Fibroblast of mammary gland (primary cell): ENCODE measurements around the gene TUBGCP3.

ENCODE experiments used
- DNase-seq: peaks from one replicate; pipeline ENCODE4 v3.0.0-alpha.2; 2010; ENCODE audit warnings: low read depth
- H3K4me3 ChIP-seq: 2 replicates; pipeline ENCODE4 v1.5.1; 2011; ENCODE audit warnings: low read depth, mild to moderate bottlenecking, low read length, moderate library complexity; ENCODE audit not compliant: control insufficient read depth
- TF ChIP-seq, protein P1 (sequence below): conservative IDR thresholded peaks from 2 replicates; pipeline ENCODE4 v1.5.1; 2011; ENCODE audit warnings: low read depth, low read length, inconsistent platforms; ENCODE audit not compliant: control insufficient read depth, insufficient read depth

The TUBGCP3 gene

DNA sequence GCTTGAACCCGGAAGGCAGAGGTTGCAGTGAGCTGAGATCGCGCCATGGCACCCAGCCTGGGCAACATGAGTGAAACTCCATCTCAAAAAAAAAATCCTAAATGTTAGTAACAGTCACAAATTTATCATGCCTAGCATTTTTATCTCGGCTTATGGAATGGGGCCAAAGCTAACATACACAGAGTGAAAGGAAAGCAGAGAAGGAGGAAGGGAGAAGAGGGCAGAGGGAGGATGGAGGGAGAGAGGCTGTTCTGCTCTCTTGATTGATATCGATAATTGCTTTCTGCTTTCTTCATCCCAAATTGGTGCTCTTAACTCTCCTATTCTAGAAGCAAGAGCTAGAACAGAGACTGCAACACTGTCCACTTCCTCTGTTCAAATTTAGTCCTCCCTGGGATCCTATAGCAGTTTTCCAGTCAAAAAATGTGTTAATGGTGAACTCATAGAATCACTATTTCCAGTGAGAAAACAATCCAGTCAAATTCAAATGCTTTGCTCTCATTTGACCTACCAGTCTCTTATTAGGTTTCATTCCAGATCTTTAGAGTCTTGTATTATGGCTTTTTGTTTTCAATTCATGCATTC is 15.8 kb upstream of the TUBGCP3 start:
- no peak overlapping the region for H3K4me3 ChIP-seq
- no peak for DNase-seq
- TF ChIP-seq, protein P1, sequence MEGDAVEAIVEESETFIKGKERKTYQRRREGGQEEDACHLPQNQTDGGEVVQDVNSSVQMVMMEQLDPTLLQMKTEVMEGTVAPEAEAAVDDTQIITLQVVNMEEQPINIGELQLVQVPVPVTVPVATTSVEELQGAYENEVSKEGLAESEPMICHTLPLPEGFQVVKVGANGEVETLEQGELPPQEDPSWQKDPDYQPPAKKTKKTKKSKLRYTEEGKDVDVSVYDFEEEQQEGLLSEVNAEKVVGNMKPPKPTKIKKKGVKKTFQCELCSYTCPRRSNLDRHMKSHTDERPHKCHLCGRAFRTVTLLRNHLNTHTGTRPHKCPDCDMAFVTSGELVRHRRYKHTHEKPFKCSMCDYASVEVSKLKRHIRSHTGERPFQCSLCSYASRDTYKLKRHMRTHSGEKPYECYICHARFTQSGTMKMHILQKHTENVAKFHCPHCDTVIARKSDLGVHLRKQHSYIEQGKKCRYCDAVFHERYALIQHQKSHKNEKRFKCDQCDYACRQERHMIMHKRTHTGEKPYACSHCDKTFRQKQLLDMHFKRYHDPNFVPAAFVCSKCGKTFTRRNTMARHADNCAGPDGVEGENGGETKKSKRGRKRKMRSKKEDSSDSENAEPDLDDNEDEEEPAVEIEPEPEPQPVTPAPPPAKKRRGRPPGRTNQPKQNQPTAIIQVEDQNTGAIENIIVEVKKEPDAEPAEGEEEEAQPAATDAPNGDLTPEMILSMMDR = no peak

DNA sequence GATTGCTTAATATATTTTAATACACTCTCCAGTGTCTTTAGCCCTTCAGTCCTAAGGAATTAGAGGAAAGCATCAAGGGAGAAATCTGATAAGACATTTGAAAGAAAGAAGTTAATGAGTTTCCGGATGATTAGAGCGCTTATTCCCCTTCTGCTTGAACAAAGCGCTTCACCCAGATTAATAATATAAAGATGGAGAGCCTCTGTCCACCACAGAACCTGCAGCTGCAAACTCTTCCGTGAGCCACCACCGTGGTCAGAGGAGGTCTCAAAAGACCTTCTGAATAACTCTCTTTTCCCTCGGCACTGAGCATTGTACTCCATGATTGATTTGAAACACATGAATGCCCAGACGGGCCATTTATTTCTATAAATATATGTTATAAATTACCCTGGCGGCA is 14.2 kb upstream of the TUBGCP3 start:
- no peak overlapping the region for H3K4me3 ChIP-seq
- TF ChIP-seq, protein P1 = no peak
- DNase-seq = no peak

DNA sequence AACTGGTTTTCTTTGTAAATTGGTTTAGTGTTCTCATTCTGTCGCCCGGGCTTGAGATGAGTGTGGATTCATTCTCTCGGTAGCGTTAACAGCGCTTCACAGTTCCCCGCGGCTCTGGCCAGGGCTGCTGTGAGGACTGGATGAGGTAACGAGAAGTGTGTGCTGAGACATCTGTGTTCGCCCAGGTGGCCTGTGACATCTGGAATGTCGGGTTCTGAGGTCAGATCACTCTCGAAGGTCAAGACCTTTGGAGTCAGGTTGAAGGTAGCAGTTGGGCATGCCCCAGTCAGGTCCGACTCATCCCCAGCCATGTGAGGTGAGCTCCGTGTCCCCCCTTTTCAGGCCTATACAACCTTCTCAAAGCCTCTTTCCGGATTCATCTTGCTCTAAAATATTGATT is 13.4 kb upstream of the TUBGCP3 start:
- no peak overlapping the region for H3K4me3 ChIP-seq
- TF ChIP-seq, protein P1 = no peak

DNA sequence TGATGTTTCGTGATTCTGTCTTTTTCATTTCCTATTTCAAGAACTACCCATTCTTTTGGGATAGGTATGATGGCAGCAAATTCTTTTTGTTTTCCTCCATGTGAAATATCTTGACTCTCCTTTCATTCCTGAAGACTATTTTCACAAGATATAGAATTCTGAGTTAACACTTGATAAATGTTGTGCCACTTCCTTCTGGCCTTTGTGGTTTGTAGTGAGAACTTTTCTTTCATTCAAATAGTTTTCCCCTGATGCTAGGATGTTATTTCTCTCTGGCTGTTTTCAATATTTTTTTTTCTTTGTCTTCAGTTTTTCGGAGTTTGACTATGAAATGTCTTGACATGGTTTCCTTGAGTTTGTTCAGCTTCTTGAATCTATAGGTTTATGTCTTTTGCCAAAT is 8.3 kb upstream of the TUBGCP3 start:
- no peak overlapping the region for H3K4me3 ChIP-seq
- no peak for DNase-seq
- TF ChIP-seq, protein P1 = no peak

More for the DNA sequence above, 13.4 kb upstream of the TUBGCP3 start:
- DNase-seq = no peak

DNA sequence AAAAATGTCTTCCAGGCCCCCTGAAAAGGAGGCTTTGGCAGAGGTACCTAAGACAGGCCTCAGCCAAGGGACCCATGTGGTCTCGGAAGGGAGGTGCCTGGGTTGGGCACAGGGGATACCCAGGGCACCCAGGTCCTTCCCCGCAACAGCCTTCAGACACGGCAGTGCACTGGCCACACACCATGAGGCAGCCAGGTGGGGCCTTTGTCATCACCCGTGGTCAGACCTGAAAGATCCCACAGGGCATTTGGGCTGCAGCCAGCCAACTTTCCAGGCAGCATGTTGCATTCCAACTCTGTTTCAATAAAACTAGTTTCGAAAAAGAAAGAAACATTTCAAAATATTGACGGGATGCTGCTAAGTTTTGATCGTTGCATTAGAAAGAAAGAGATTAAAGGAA is 4.7 kb upstream of the TUBGCP3 start:
- DNase-seq = no peak
- no peak overlapping the region for H3K4me3 ChIP-seq
- TF ChIP-seq, protein P1 = no peak

DNA sequence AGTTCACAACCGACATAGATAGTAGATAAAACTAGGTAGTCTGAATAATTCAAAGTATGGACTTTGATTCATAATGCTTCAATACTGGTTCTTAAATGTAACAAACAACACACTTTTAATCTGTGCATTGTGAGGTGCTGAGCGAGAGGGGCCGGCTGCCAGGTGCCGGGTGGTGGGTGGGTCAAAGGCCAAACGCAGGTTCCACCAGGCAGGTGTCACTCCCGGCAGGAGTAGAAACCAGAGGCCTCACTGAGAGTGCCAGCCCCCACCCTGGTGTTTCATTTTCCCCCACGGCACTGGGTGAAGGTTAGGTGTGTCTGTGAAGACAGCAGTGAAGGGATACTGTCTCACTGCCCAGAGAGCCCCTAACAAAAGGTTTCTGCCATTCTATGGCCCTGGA is 4.2 kb upstream of the TUBGCP3 start:
- H3K4me3 ChIP-seq = no peak overlapping the region
- DNase-seq = no peak
- TF ChIP-seq, protein P1 = no peak
